Measurements from ENCODE around the gene PRPF40A. TPM values are rescaled to one million over a fixed set of nuclear protein-coding genes. Genes with fewer than 3 reads are reported as not detected.

The PRPF40A gene
- total RNA-seq, 2 donors from 2014 or later: 82.6 to 97.9 TPM

GRCh38 chr2:152638590-152638989 is 78.7 kb downstream of the PRPF40A start:
- Histone ChIP-seq H3K36me3 (no peaks in the 10 kb centered on the region), H3K27me3 (replicated peaks; ENCODE audit: insufficient read depth) (no peaks in the 10 kb centered on the region), H3K4me1 (replicated peaks) (no peaks in the 10 kb centered on the region), H3K9me3 (no peaks in the 10 kb centered on the region), H3K27ac (no peak overlapping the region), H3K4me3 (no peak overlapping the region)
- TF ChIP-seq POLR2AphosphoS5 (IDR thresholded peaks at IDR 0.05): no peak
- no peak for TF ChIP-seq POLR2A (IDR thresholded peaks at IDR 0.05)
- DNase-seq (ENCODE audit: low spot score): no peak
- WGBS: 73% methylated on average over 8 of the region's 8 CpGs
- intact Hi-C loops (cut with DNase I): loop anchor here (10.0 kb wide), 1 partner anchor 604 kb away; no protein-coding TSS in a partner anchor

- Histone ChIP-seq H3K27me3 (replicated peaks; ENCODE audit: insufficient read depth) (no peaks in the 10 kb centered on the region), H3K4me3 (no peak overlapping the region), H3K27ac (no peak overlapping the region), H3K36me3 (no peaks in the 10 kb centered on the region), H3K9me3 (no peaks in the 10 kb centered on the region), H3K4me1 (replicated peaks) (no peaks in the 10 kb centered on the region)
- TF ChIP-seq CTCF (IDR thresholded peaks at IDR 0.05): no peak
- no peak for TF ChIP-seq POLR2AphosphoS5 (IDR thresholded peaks at IDR 0.05)
- TF ChIP-seq POLR2A (IDR thresholded peaks at IDR 0.05): no peak
- intact Hi-C loops (cut with DNase I): loop anchor here (10.0 kb wide), 1 partner anchor 603 kb away; no protein-coding TSS in a partner anchor
- no peak for DNase-seq (ENCODE audit: low spot score)
- WGBS: 93% methylated on average over 2 of the region's 2 CpGs
These were observed 79.2 kb downstream of the PRPF40A start for GRCh38 chr2:152638056-152638455.

- H3K36me3 ChIP-seq: no peaks in the 10 kb centered on the region
- 80% methylated on average over 7 of the region's 7 CpGs for WGBS
These were observed 80.0 kb downstream of the PRPF40A start for GRCh38 chr2:152637251-152637650.

GRCh38 chr2:152635635-152636298 is 81.5 kb downstream of the PRPF40A start:
- Histone ChIP-seq H3K4me1 (replicated peaks) (no peaks in the 10 kb centered on the region), H3K27ac (no peak overlapping the region), H3K36me3 (no peaks in the 10 kb centered on the region), H3K27me3 (replicated peaks; ENCODE audit: insufficient read depth) (no peaks in the 10 kb centered on the region), H3K4me3 (no peak overlapping the region), H3K9me3 (no peaks in the 10 kb centered on the region)
- DNase-seq (ENCODE audit: low spot score): peak; percentile 16
- WGBS: 34% methylated on average over 5 of the region's 5 CpGs
- peak; percentile 13 for TF ChIP-seq POLR2AphosphoS5 (IDR thresholded peaks at IDR 0.05)
- peak; percentile 63 to 85 (median 80) for TF ChIP-seq CTCF (IDR thresholded peaks at IDR 0.05)
- TF ChIP-seq POLR2A (IDR thresholded peaks at IDR 0.05): no peak
- intact Hi-C loops (cut with DNase I): loop anchor here (2.0 to 10.0 kb wide), 2 partner anchors 447 to 601 kb away; no protein-coding TSS in a partner anchor

More at GRCh38 chr2:152637251-152637650, 80.0 kb downstream of the PRPF40A start:
- H3K27me3 ChIP-seq (replicated peaks; ENCODE audit: insufficient read depth): no peaks in the 10 kb centered on the region
- no peak for TF ChIP-seq POLR2AphosphoS5 (IDR thresholded peaks at IDR 0.05)
- no peak for TF ChIP-seq CTCF (IDR thresholded peaks at IDR 0.05)
- H3K9me3 ChIP-seq: no peaks in the 10 kb centered on the region
- no peaks in the 10 kb centered on the region for H3K4me1 ChIP-seq (replicated peaks)
- no peak overlapping the region for H3K4me3 ChIP-seq
- no peak overlapping the region for H3K27ac ChIP-seq
- intact Hi-C loops (cut with DNase I): loop anchor here (10.0 kb wide), 1 partner anchor 602 kb away; no protein-coding TSS in a partner anchor
- no peak for DNase-seq (ENCODE audit: low spot score)

- intact Hi-C loops (cut with DNase I): loop anchor here (10.0 kb wide), 1 partner anchor 598 kb away; no protein-coding TSS in a partner anchor
- H3K27me3 ChIP-seq (replicated peaks; ENCODE audit: insufficient read depth): no peaks in the 10 kb centered on the region
- H3K4me1 ChIP-seq (replicated peaks): no peaks in the 10 kb centered on the region
- 91% methylated on average over 3 of the region's 3 CpGs for WGBS
- H3K9me3 ChIP-seq: no peaks in the 10 kb centered on the region
- no peaks in the 10 kb centered on the region for H3K36me3 ChIP-seq
- H3K4me3 ChIP-seq: no peak overlapping the region
- TF ChIP-seq POLR2A (IDR thresholded peaks at IDR 0.05): no peak
- TF ChIP-seq CTCF (IDR thresholded peaks at IDR 0.05): no peak
- TF ChIP-seq POLR2AphosphoS5 (IDR thresholded peaks at IDR 0.05): no peak
- H3K27ac ChIP-seq: no peak overlapping the region
- no peak for DNase-seq (ENCODE audit: low spot score)
These were observed 84.5 kb downstream of the PRPF40A start for GRCh38 chr2:152632736-152633135.
